Measurements from ENCODE around the gene EFCAB7.
"Not testable (repeated sequence)": the region's sequence is repeated elsewhere in the genome, so short reads cannot be mapped to it uniquely, and the experiment has no call there.

The EFCAB7 gene

GRCh38 chr1:63555480-63555879 is 32.2 kb downstream of the EFCAB7 start:
- DNase-seq (ENCODE audit: low read depth): no peak

GRCh38 chr1:63557365-63557987 is 34.2 kb downstream of the EFCAB7 start:
- DNase-seq (ENCODE audit: low read depth): no peak

GRCh38 chr1:63559357-63559756 is 36.0 kb downstream of the EFCAB7 start:
- DNase-seq (ENCODE audit: low read depth): no peak

GRCh38 chr1:63563745-63564144 is 40.4 kb downstream of the EFCAB7 start:
- DNase-seq (ENCODE audit: low read depth): no peak

GRCh38 chr1:63569068-63569467 is 45.7 kb downstream of the EFCAB7 start:
- DNase-seq (ENCODE audit: low read depth): no peak

- no peak for DNase-seq (ENCODE audit: low read depth)
Measured at GRCh38 chr1:63569640-63570316, 46.5 kb downstream of the EFCAB7 start.

GRCh38 chr1:63572686-63573085 is 49.4 kb downstream of the EFCAB7 start:
- not testable (repeated sequence) for DNase-seq (ENCODE audit: low read depth)

GRCh38 chr1:63574203-63574796 is 51.0 kb downstream of the EFCAB7 start:
- DNase-seq (ENCODE audit: low read depth): not testable (repeated sequence)

GRCh38 chr1:63575340-63575826 is 52.1 kb downstream of the EFCAB7 start:
- no peak for DNase-seq (ENCODE audit: low read depth)

- not testable (repeated sequence) for DNase-seq (ENCODE audit: low read depth)
Measured at GRCh38 chr1:63586326-63586725, 63.0 kb downstream of the EFCAB7 start.

GRCh38 chr1:63590166-63590560 is 66.8 kb downstream of the EFCAB7 start:
- no peak for DNase-seq (ENCODE audit: low read depth)

GRCh38 chr1:63592536-63593302 is 69.4 kb downstream of the EFCAB7 start:
- no peak for DNase-seq (ENCODE audit: low read depth)

GRCh38 chr1:63593303-63593885 is 70.1 kb downstream of the EFCAB7 start, which contains the start of gene PGM1:
Gene PGM1 (plus strand): TSS chr1:63593411. CDS start chr1:63593489, 78 bp downstream.
- DNase-seq (ENCODE audit: low read depth): peak; percentile 61

- DNase-seq (ENCODE audit: low read depth): peak; percentile 47
Measured at GRCh38 chr1:63593886-63594605, 70.7 kb downstream of the EFCAB7 start.

GRCh38 chr1:63595435-63595834 is 72.1 kb downstream of the EFCAB7 start:
- no peak for DNase-seq (ENCODE audit: low read depth)

GRCh38 chr1:63599799-63600198 is 76.5 kb downstream of the EFCAB7 start:
- DNase-seq (ENCODE audit: low read depth): no peak

GRCh38 chr1:63600248-63600647 is 76.9 kb downstream of the EFCAB7 start:
- DNase-seq (ENCODE audit: low read depth): no peak

GRCh38 chr1:63601061-63601460 is 77.7 kb downstream of the EFCAB7 start:
- DNase-seq (ENCODE audit: low read depth): no peak

- DNase-seq (ENCODE audit: low read depth): no peak
Measured at GRCh38 chr1:63601463-63601862, 78.1 kb downstream of the EFCAB7 start.

GRCh38 chr1:63601912-63602311 is 78.6 kb downstream of the EFCAB7 start:
- no peak for DNase-seq (ENCODE audit: low read depth)

GRCh38 chr1:63602629-63603028 is 79.3 kb downstream of the EFCAB7 start:
- no peak for DNase-seq (ENCODE audit: low read depth)
